B cell (primary cell): ENCODE measurements around the gene AEN. TPM values are rescaled to one million over a fixed set of nuclear protein-coding genes. Genes with fewer than 3 reads are reported as not detected.

Experiments
- ATAC-seq: fragments of 200-7000 bp; cut with Tn5 transposase; one replicate; pipeline ENCODE4 v1.10.0; 2021; ENCODE audit warnings: low read depth, mild to moderate bottlenecking, moderate number of reproducible peaks, moderate library complexity
- CTCF ChIA-PET: fragments of 350-600 bp; sonication (Branson Sonifier 250); formaldehyde crosslinking; loops from one replicate; lab custom pipeline; 2021; ENCODE audit warnings: antibody characterized with exemption, inconsistent platforms; lab: Charles Lee
- POLR2A ChIA-PET: fragments of 350-600 bp; sonication (Branson Sonifier 250); formaldehyde crosslinking; loops from one replicate; lab custom pipeline; 2021; ENCODE audit warnings: antibody characterized with exemption; lab: Charles Lee
- DNase-seq: peaks from one replicate; pipeline ENCODE4 v3.0.0; 2013
- H2AFZ ChIP-seq: 2 replicates; pipeline ENCODE4 v1.6.1; 2012; ENCODE audit warnings: mild to moderate bottlenecking, low read depth, low read length; ENCODE audit not compliant: insufficient read depth, poor library complexity, severe bottlenecking
- H3K27ac ChIP-seq, 2 donors: 1 replicate in 1 of 2; 2 replicates in 1 of 2; pipeline ENCODE4 v1.5.1; 2012 to 2013; ENCODE audit warnings: low read length in 2 of 2, mild to moderate bottlenecking in 2 of 2, moderate library complexity in 1 of 2
- H3K27me3 ChIP-seq, 4 experiments: fragments of 200-600 bp in 1 of 4; sonication (generic) in 1 of 4; replicated peaks in 1 of 4; 1 replicate in 2 of 4; 2 replicates in 2 of 4; pipeline versions ENCODE4 v1.6.1 to v1.7.0; 2013 to 2016; ENCODE audit warnings: low read length in 3 of 4, mild to moderate bottlenecking in 2 of 4, mixed read lengths in 1 of 4, moderate library complexity in 1 of 4; ENCODE audit not compliant: insufficient read depth in 4 of 4, control insufficient read depth in 3 of 4; ENCODE audit errors: control extremely low read depth in 1 of 4
- H3K36me3 ChIP-seq, 2 experiments: replicated peaks in 1 of 2; 1 replicate in 1 of 2; 2 replicates in 1 of 2; pipeline versions ENCODE4 v1.6.1 to v1.7.1; 2013; ENCODE audit warnings: low read length in 1 of 2; ENCODE audit not compliant: insufficient read depth in 2 of 2, control insufficient read depth in 1 of 2; ENCODE audit errors: control extremely low read depth in 1 of 2, extremely low read depth in 1 of 2
- H3K4me1 ChIP-seq, 2 donors: fragments of 200-600 bp in 1 of 2; sonication (generic) in 1 of 2; 1 replicate in 1 of 2; 2 replicates in 1 of 2; pipeline versions ENCODE4 v1.5.1 to v1.6.1; 2013 to 2017; ENCODE audit warnings: low read length in 2 of 2; ENCODE audit not compliant: control insufficient read depth in 2 of 2, insufficient read depth in 2 of 2
- H3K4me2 ChIP-seq: replicated peaks from 2 replicates; pipeline ENCODE3; 2012; ENCODE audit warnings: mild to moderate bottlenecking, low read depth, low read length; ENCODE audit not compliant: poor library complexity, severe bottlenecking
- H3K4me3 ChIP-seq, 5 experiments: fragments of 200-600 bp in 1 of 5; sonication (generic) in 1 of 5; 1 replicate in 3 of 5; 2 replicates in 2 of 5; pipeline versions ENCODE4 v1.5.1 to v1.7.0; 2011 to 2016; ENCODE audit warnings: low read length in 4 of 5, mild to moderate bottlenecking in 4 of 5, low read depth in 2 of 5, control low read depth in 1 of 5, moderate library complexity in 1 of 5; ENCODE audit not compliant: insufficient read depth in 1 of 5; ENCODE audit errors: control extremely low read depth in 1 of 5, extremely low read depth in 1 of 5
- H3K79me2 ChIP-seq: fragments of 200-600 bp; sonication (generic); one replicate; pipeline ENCODE4 v1.6.0; 2016; ENCODE audit warnings: low read length; ENCODE audit not compliant: control insufficient read depth, insufficient read depth
- H3K9ac ChIP-seq: fragments of 200-600 bp; sonication (generic); 2 replicates; pipeline ENCODE4 v1.6.1; 2017; ENCODE audit warnings: mild to moderate bottlenecking, low read length, moderate library complexity
- H3K9me3 ChIP-seq, 3 donors: one replicate each; pipeline versions ENCODE4 v1.6.1 to v1.7.1; 2013; ENCODE audit warnings: low read length in 2 of 3; ENCODE audit not compliant: control insufficient read depth in 2 of 3, insufficient read depth in 1 of 3; ENCODE audit errors: control extremely low read depth in 1 of 3
- H4K20me1 ChIP-seq: 2 replicates; pipeline ENCODE4 v1.6.0; 2012; ENCODE audit warnings: mild to moderate bottlenecking, low read length; ENCODE audit not compliant: insufficient read depth, control insufficient read depth, poor library complexity, severe bottlenecking
- H3K27ac Mint-ChIP-seq: one replicate; pipeline ENCODE4 v1.8.0; 2021; ENCODE audit warnings: mixed read lengths
- H3K27me3 Mint-ChIP-seq: one replicate; pipeline ENCODE4 v1.8.0; 2021; ENCODE audit warnings: mixed read lengths
- H3K4me1 Mint-ChIP-seq: one replicate; pipeline ENCODE4 v1.8.0; 2021; ENCODE audit warnings: mixed read lengths
- H3K4me3 Mint-ChIP-seq: one replicate; pipeline ENCODE4 v1.8.0; 2021; ENCODE audit warnings: mixed read lengths
- H3K9me3 Mint-ChIP-seq: one replicate; pipeline ENCODE4 v1.8.0; 2022; ENCODE audit warnings: mixed read lengths; ENCODE audit not compliant: insufficient read depth
- EZH2 ChIP-seq: IDR thresholded peaks from 2 replicates; pipeline ENCODE4 v1.6.1; 2012; ENCODE audit warnings: borderline replicate concordance, low read depth, mild to moderate bottlenecking, moderate library complexity, low read length; ENCODE audit not compliant: insufficient read depth, poor library complexity, severe bottlenecking
- WGBS: methylation state at CpG from one replicate; pipeline ENCODE4 v1.1.5; 2013; ENCODE audit warnings: missing lambda C conversion rate; ENCODE audit not compliant: insufficient coverage; 5-methylcytosine and 5-hydroxymethylcytosine counted together
- intact Hi-C: fragments of 100-400 bp; cut with micrococcal nuclease; formaldehyde crosslinking; loops from one replicate; pipeline ENCODE4 v1.10.0; 2022
- polyA plus RNA-seq: library from polyadenylated mRNA; depleted of rRNA; stranded (reverse); fragments of >200 nt; gene quantifications from 2 replicates; pipeline ENCODE4 v1.2.3, GENCODE V29; 2012
- total RNA-seq, 2 donors: library from RNA; stranded (reverse); fragments of 120-200 nt in 1 of 2; gene quantifications; 1 replicate in 1 of 2; 2 replicates in 1 of 2; pipeline versions ENCODE4 v1.2.3 to v1.2.4, GENCODE V29; 2013 to 2022
- TF ChIP-seq, protein P1 (sequence below): fragments of 200-600 bp; IDR thresholded peaks from one replicate; pipeline ENCODE4 v1.8.0; 2022; ENCODE audit warnings: antibody characterized with exemption, mild to moderate bottlenecking

AEN gene
- total and polyA plus RNA-seq, 2 donors (not counting 1 experiment from before 2014, with no cell fraction given) = 18.5 to 42.9 TPM

DNA sequence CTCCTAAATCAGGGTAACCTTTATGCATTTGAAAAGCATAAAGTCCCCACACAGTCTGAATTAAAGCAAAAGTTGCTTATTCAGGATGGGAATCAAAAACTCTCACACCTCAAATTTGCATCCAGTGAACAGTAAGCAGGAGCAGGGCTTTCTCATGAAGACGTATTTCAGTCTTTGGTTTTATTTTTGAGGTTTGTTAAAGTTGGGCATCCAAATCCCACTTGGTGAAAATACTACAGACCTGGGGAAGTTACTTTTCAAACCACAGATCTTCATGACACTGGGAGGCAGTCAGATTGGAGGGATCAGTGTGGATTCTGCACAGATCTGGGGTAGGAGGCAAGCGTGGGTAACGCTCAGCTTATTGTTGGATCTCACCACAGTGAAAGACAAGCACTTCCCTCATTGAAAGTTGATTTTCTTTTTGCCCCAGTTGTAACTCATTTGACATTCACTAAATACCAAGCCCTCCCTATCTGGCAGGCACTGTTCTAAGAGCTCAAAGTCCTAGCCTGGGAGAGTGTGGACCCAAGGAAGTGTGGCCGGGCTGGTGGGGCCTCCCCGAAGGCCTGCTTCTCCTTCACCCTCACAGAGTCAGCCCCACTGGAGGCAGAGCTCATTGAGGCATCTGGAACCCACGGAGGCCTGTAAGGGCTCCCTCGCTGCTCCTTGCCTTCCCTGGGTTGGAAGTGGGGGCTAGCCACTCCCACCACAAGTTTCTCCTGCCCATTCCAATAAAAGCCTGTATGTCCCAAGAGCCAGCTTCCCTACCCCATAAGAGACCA lies 16.9 kb downstream of the AEN start:
- WGBS = 44% methylated on average over 2 of the region's 7 CpGs
- Mint-ChIP-seq H3K4me1 (peaks cover 81% of the 10 kb centered on the region), H3K4me3 (peak overlapping the region; percentile 93), H3K27me3 (no peaks in the 10 kb centered on the region), H3K27ac (peak overlapping the region; percentile 98), H3K9me3 (no peaks in the 10 kb centered on the region)
- H3K27ac ChIP-seq = peak overlapping the region; percentile 97 to 99
- POLR2A ChIA-PET = interaction anchor here (0.5 to 1.9 kb wide), 5 partner anchors 10 to 1957 kb away, joined by 3 to 19 read pairs (median 4); partner anchors contain the start of genes AEN, MRPL46 and MRPS11
- peaks cover 84 to 98% of the 10 kb centered on the region in 2 donors for H3K4me1 ChIP-seq
- peaks cover 0 to 25% of the 10 kb centered on the region in 2 experiments for H3K36me3 ChIP-seq
- intact Hi-C loops = loop anchor here (1.0 kb wide), 1 partner anchor 14 kb away; no protein-coding TSS in a partner anchor
- H3K4me2 ChIP-seq = peak overlapping the region; percentile 95
- H3K9ac ChIP-seq = peak overlapping the region; percentile 57
- TF ChIP-seq EZH2 = no peak
- CTCF ChIA-PET = interaction anchor here (0.8 to 1.8 kb wide), 14 partner anchors 9 to 568 kb away, joined by 3 to 11 read pairs (median 4); partner anchors contain the start of genes ABHD2, MRPL46 and MRPS11
- peak overlapping the region; percentile 9 to 74 (median 52) for H3K4me3 ChIP-seq
- peaks cover 72% of the 10 kb centered on the region for H3K79me2 ChIP-seq
- H3K27me3 ChIP-seq = no peaks in the 10 kb centered on the region
- H2AFZ ChIP-seq = peak overlapping the region; percentile 3
- H4K20me1 ChIP-seq = no peaks in the 10 kb centered on the region
- peak; percentile 34 for DNase-seq
- H3K9me3 ChIP-seq = no peaks in the 10 kb centered on the region
- ATAC-seq = no peak

DNA sequence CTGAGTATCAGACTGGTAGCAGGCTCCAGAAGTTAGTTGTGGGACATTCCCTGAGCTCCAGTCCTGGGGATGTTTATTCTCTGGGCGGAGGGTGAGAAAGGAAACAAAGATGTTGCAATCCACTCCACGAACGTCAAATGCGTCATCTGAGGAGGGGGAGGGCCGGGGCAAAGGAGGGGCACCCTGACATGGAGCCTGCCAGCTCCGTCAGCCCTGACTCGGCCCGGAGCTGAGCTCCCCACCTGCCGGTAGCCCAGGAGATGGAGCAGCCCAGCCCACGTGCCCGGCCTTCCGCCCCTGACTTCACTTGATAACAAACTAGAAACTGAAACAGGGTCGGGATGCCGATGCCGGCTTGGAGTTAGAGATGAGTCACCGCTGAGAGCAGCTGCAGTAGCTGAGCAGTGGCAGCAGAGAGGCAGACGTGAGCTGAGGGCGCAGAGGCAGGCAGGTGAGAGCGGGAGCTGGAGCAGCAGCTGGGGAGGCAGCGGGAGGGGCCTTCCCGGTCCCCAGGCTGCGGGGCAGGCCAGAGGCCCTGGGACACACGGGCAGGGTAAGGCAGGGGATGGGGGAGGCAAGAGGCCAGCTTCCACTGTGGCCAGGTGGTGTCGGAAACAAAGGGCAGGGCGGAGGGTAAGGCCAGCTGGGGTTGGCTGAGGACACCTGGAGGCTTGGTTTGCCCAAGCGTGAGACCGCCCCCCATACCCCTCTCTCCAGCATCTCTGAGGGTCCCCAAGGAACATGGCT lies 17.7 kb downstream of the AEN start, which contains the start of gene ISG20:
Gene ISG20, plus strand, starts transcription at position 391 of the 747 bp plus-strand sequence. Its CDS starts 351 bp downstream, at position 742.
- Histone ChIP-seq H3K9ac (peak within 1 kb of the TSS; percentile 82), H3K4me1 (peaks cover 79 to 91% of the 10 kb centered on the region in 2 donors), H2AFZ (peak within 1 kb of the TSS; percentile 3), H4K20me1 (no peaks in the 10 kb centered on the region), H3K27me3 (no peaks in the 10 kb centered on the region), H3K36me3 (peaks cover 0 to 28% of the 10 kb centered on the region in 2 experiments), H3K79me2 (peaks cover 75% of the 10 kb centered on the region), H3K9me3 (no peaks in the 10 kb centered on the region), H3K4me3 (peak within 1 kb of the TSS; percentile 48 to 76 (median 74)), H3K4me2 (peak within 1 kb of the TSS; percentile 95), H3K27ac (peak within 1 kb of the TSS; percentile 97 to 99)
- WGBS = under 1% methylated on average over 23 of the region's 27 CpGs
- intact Hi-C loops = loop anchor here (1.0 kb wide), 1 partner anchor 14 kb away; no protein-coding TSS in a partner anchor
- no peaks in the 10 kb centered on the region for H3K27me3 Mint-ChIP-seq
- ATAC-seq (peak; percentile 74), DNase-seq (peak; percentile 98)
- peak within 1 kb of the TSS; percentile 98 for H3K27ac Mint-ChIP-seq
- no peak for TF ChIP-seq EZH2
- TF ChIP-seq, protein P1, sequence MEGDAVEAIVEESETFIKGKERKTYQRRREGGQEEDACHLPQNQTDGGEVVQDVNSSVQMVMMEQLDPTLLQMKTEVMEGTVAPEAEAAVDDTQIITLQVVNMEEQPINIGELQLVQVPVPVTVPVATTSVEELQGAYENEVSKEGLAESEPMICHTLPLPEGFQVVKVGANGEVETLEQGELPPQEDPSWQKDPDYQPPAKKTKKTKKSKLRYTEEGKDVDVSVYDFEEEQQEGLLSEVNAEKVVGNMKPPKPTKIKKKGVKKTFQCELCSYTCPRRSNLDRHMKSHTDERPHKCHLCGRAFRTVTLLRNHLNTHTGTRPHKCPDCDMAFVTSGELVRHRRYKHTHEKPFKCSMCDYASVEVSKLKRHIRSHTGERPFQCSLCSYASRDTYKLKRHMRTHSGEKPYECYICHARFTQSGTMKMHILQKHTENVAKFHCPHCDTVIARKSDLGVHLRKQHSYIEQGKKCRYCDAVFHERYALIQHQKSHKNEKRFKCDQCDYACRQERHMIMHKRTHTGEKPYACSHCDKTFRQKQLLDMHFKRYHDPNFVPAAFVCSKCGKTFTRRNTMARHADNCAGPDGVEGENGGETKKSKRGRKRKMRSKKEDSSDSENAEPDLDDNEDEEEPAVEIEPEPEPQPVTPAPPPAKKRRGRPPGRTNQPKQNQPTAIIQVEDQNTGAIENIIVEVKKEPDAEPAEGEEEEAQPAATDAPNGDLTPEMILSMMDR = peak; percentile 53
- peak within 1 kb of the TSS; percentile 93 for H3K4me3 Mint-ChIP-seq
- no peaks in the 10 kb centered on the region for H3K9me3 Mint-ChIP-seq
- ChIA-PET CTCF (interaction anchor here (0.8 to 1.8 kb wide), 14 partner anchors 9 to 568 kb away, joined by 3 to 11 read pairs (median 4); partner anchors contain the start of genes ABHD2, MRPL46 and MRPS11), POLR2A (interaction anchor here (0.8 to 1.9 kb wide), 4 partner anchors 11 to 171 kb away, joined by 3 to 19 read pairs (median 4); partner anchors contain the start of genes AEN, MRPL46 and MRPS11)
- peaks cover 76% of the 10 kb centered on the region for H3K4me1 Mint-ChIP-seq
